ENCODE results near the gene SLC25A45.

Gene SLC25A45

GRCh38 chr11:65382033-65382803 lies at the start of gene SLC25A45:
Gene SLC25A45 (minus strand): TSS chr11:65382646. CDS start chr11:65381951, 695 bp downstream.
- TF ChIP-seq, protein P1, sequence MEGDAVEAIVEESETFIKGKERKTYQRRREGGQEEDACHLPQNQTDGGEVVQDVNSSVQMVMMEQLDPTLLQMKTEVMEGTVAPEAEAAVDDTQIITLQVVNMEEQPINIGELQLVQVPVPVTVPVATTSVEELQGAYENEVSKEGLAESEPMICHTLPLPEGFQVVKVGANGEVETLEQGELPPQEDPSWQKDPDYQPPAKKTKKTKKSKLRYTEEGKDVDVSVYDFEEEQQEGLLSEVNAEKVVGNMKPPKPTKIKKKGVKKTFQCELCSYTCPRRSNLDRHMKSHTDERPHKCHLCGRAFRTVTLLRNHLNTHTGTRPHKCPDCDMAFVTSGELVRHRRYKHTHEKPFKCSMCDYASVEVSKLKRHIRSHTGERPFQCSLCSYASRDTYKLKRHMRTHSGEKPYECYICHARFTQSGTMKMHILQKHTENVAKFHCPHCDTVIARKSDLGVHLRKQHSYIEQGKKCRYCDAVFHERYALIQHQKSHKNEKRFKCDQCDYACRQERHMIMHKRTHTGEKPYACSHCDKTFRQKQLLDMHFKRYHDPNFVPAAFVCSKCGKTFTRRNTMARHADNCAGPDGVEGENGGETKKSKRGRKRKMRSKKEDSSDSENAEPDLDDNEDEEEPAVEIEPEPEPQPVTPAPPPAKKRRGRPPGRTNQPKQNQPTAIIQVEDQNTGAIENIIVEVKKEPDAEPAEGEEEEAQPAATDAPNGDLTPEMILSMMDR (IDR thresholded peaks at IDR 0.05; ENCODE audit: insufficient read depth, low read length, missing control alignments) = peak; percentile 88
- ChIA-PET CTCF (interaction anchor here (1.1 to 6.6 kb wide), 5 partner anchors 9 to 128 kb away, joined by 3 to 43 read pairs (median 9); no protein-coding TSS in a partner anchor), POLR2A (interaction anchor here (0.6 to 4.1 kb wide), 7 partner anchors 9 to 125 kb away, joined by 3 to 41 read pairs (median 5); partner anchors contain the start of gene NEAT1)
- peak within 1 kb of the TSS; percentile 53 for H3K4me3 ChIP-seq (ENCODE audit: low read depth, low read length)
- peak; percentile 95 for DNase-seq (ENCODE audit: low read depth, low spot score)

- DNase-seq (ENCODE audit: low read depth, low spot score) = no peak
- TF ChIP-seq, protein P1 (IDR thresholded peaks at IDR 0.05; ENCODE audit: insufficient read depth, low read length, missing control alignments) = no peak
- ChIA-PET CTCF (no interaction called here), POLR2A (interaction anchor here (1.5 kb wide), 1 partner anchor 9 kb away, joined by 20 read pairs; the partner anchor contains the start of gene NEAT1)
- H3K4me3 ChIP-seq (ENCODE audit: low read depth, low read length) = peak overlapping the region; percentile 40
These were observed 49.1 kb upstream of the SLC25A45 start for GRCh38 chr11:65431451-65432099.

DNA sequence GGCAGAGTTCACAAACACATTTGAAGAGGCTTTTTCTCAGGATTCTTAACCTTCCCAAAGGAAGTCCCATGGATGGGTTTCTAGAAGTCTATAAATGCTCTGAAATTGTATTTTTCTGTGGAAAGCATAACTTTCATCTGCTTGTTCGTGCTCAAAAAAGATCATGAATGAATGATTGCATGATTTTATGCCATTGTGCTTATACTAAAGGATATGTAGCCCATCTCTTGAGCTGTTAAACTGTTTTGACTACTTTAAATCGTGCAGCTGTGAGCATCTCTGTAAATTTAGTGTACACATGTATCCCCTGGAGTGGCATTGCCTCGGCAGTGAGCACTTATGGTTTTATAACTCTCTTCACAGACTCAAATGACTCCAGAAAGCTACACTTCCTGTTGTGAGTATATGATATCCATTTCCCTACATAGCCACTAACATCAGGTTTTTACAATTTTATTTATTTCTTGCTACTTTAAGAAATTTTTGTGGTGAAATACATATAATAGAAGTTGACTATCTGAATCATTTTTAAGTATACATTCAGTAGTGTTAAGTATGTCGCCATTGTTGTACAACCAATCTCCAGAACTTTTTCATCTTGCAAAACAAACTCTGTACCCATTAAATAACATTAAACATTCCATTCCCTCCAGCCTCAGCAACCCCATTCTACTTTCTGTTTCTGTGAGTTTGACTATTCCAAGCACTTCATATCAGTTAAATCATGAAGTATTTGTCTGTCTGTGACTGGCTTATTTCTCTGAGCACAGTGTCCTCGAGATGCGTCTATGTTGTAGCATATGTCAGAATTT lies 48.2 kb upstream of the SLC25A45 start:
- ChIA-PET CTCF (interaction anchor here (1.3 kb wide), 1 partner anchor 14 kb away, joined by 3 read pairs; no protein-coding TSS in a partner anchor), POLR2A (interaction anchor here (0.5 to 19.6 kb wide), 4 partner anchors 10 to 223 kb away, joined by 3 to 664 read pairs (median 7); partner anchors contain the start of gene MALAT1)
- TF ChIP-seq, protein P1 (IDR thresholded peaks at IDR 0.05; ENCODE audit: insufficient read depth, low read length, missing control alignments) = no peak
- peak overlapping the region; percentile 98 for H3K4me3 ChIP-seq (ENCODE audit: low read depth, low read length)
- DNase-seq (ENCODE audit: low read depth, low spot score) = no peak

GRCh38 chr11:65429724-65430405 lies 47.4 kb upstream of the SLC25A45 start:
- peak overlapping the region; percentile 98 for H3K4me3 ChIP-seq (ENCODE audit: low read depth, low read length)
- no peak for DNase-seq (ENCODE audit: low read depth, low spot score)
- POLR2A ChIA-PET = interaction anchor here (1.6 to 19.6 kb wide), 2 partner anchors 9 to 74 kb away, joined by 10 to 664 read pairs; partner anchors contain the start of gene MALAT1

DNA sequence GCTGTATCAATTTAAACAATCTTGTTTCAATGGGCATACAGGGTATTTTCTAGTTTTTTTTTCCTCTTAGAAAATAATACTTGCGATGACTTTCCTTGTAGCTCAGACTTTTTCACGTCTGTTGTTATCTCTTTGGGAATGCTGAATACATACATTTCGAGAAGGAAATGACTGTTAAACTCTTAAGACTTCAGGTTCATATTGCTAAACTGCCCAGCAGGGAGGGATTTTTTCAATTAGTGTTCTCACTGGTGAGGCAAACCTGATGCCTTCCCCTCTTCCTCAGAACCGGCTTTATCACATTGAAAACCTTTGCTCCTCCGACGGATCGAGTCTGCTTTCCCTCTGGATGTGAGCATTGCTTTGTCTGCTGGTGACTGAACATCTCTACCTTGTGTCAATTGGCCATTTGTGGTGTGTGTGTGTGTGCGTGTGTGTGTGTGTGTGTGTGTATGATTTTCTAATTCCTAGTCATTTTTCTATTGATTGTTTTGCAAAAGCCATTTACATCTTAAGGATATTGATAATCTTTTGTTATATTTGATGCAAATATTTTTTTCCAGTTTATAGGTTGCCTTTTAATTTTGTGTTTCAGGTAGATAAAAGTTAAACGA lies 46.7 kb upstream of the SLC25A45 start:
- peak overlapping the region; percentile 98 for H3K4me3 ChIP-seq (ENCODE audit: low read depth, low read length)
- POLR2A ChIA-PET = interaction anchor here (0.7 to 19.6 kb wide), 3 partner anchors 9 to 74 kb away, joined by 3 to 664 read pairs (median 10); partner anchors contain the start of gene MALAT1
- CTCF ChIA-PET = interaction anchor here (1.3 kb wide), 1 partner anchor 13 kb away, joined by 3 read pairs; no protein-coding TSS in a partner anchor
- TF ChIP-seq, protein P1 (IDR thresholded peaks at IDR 0.05; ENCODE audit: insufficient read depth, low read length, missing control alignments) = no peak
- DNase-seq (ENCODE audit: low read depth, low spot score) = no peak

More at GRCh38 chr11:65429724-65430405, 47.4 kb upstream of the SLC25A45 start:
- CTCF ChIA-PET = interaction anchor here (1.3 kb wide), 1 partner anchor 13 kb away, joined by 3 read pairs; no protein-coding TSS in a partner anchor
- TF ChIP-seq, protein P1 (IDR thresholded peaks at IDR 0.05; ENCODE audit: insufficient read depth, low read length, missing control alignments) = no peak
